ENCODE data around the gene MGAT5.
"Not testable (repeated sequence)": the region's sequence is repeated elsewhere in the genome, so short reads cannot be mapped to it uniquely, and the experiment has no call there.

The MGAT5 gene

DNA sequence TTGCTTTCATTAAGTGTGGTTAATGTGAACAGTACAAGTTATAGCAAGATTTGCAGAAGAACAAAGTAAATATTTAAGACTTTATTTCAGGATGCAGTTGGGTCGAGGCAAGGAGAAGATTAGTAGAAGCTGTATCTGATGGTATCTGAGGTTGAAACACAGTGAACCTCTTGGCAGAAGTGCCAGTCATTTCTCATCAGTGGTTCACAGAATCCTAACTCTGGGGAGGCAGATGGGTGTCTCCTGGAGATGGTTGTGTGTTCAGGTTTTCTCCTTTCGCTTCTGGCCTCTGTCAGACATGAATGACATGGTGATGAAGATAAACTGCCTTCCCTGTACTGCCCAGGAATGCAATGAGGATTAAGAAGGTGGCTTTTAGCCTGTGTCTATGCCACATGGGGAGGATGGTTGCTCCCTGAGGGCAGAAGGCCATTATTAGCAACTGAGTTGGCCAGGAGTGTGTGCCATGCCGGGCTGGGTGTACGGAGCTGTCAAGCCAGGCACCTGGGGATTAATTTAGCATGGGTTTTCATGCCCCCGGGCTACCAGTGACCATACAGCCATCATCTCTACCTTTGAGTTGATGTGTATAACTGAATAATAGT lies 28.0 kb downstream of the MGAT5 start:
- DNase-seq, result no peak

DNA sequence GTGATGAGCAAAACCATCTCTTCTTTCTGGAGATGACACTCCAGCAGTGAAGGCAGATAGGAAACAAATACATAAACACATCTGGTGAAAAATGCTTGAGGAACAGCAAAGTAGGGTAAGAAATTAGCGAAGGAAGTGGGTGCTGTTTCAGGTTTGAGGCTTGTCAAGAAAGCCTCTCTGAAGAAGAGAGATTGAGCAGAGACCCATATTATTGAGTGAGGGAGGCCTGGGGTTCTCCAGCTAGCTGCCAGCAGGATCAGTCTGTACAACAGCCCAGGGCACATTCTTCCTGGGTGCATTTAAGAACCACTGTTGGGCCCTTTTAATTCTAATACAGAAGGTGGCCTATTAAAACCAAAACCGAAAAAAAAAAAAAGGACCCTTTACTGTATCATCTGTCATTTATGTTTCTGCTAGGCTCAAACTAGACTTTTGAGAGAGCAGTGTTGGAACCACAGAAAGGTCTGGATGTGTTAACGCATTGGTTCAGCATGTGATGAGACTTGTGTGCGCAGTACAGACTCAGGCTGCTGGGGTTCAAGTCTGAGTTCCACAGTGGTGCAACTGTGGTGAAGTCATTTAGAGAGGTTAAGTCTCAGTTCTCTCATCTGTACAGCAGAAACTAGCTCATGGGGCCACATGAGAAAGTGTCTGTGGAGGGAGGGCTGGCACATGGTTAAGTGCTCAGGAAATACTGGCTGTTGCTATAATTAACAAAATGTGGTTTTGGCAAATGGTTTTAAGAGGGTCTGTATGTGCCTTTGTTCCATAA lies 28.9 kb downstream of the MGAT5 start:
- DNase-seq, result peak; percentile 41

DNA sequence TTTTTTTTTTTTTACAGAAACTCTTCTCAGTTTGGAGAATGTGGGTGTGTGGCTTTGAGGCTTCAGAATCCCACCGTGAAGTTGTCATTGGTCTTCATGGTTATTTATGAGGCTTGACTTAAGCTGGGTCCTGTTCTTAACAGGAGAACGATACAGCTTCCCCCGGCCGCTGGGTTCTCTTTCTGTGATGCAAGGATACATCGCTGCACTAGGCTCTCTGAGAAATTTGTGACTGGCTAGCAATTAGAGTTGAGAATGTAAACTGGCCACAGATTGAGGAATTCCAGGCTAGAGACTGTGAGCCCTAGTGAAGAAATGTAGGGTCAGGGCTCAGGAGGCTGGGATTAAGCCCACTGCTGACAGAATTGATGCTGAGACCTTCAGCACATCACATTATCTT lies 29.8 kb downstream of the MGAT5 start:
- DNase-seq, result no peak

DNA sequence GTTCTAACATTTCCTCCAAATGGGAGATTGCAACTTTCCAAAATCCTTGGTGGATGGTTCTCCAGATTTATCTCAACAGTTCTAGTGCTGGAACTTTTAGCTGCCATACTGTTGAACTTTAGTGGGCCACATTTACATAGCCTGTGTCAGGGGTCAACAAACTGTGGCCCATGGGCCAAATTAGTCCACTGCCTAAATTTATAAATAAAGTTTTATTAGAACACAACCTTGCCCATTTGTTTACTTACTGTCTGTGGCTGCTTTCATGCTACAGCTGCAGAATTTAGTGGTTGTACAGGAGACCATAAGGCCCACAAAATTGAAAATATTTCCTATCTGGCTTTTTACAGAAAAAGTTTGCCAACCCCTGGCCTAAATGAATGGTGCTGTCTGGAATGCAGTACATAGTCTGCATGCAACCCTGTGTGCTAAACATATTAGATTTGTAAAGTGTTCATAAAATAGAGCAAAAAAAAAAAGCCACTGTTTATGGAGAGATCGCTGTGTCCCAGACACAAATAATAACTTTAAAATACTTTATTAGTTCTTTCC lies 30.3 kb downstream of the MGAT5 start:
- DNase-seq, result no peak

DNA sequence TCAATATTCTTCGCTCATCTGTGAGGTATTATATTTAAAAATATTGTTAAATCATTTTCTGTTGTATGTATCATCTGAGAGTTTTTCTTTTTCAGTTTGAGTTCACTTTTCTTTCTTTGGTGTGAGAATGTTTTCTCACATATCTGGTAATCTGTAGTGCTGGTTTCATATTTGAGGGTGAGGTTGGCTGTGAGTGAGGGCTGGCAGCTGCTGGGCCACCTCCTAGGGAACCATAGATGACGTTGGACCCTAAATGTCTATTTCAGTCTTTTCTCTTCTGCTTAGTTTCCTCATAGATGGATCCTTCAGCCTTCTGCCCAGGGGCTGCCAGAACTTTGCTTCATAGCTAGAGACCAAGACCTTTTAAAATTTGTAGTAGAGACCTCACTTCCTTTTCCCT lies 33.5 kb downstream of the MGAT5 start:
- DNase-seq, result no peak

DNA sequence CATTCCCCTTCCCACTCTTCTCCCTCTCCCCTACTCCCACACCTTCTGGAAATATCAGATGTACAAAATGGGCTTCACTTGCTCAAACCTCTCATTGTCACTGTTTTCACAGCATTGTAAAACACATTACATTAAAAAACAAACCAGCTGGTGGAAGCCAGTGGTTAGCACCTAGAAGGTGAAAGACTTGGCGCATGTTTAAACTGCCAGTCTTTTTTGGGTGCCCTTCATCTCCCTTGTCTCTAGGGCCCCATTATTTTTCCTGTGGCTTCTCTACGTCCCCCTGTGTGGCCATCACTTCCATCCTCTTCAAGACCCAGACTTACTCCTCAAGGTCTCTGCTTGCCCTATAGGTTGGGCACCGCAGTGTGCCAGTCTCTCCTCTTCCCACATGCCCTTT lies 34.9 kb downstream of the MGAT5 start:
- peak; percentile 26 for DNase-seq

DNA sequence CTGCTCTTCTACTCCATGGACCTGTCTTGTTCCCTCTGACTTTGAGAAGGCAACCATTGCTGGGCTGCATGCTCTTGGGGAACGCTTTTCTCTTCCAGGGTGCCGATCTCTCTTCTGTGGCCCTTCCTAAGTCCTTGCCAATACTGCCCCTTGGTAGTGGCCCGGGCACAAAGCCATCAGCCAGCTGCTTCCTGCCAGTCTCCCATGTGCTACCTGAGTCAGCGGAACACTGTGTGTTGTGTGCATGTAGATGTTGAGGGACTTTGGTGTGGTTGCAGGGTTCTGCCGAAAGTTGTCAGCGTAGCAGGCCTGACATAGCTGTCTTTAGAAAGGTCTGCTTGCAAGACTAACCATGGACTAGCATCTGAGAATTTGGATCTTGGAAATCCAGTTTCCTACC lies 35.4 kb downstream of the MGAT5 start:
- no peak for DNase-seq

DNA sequence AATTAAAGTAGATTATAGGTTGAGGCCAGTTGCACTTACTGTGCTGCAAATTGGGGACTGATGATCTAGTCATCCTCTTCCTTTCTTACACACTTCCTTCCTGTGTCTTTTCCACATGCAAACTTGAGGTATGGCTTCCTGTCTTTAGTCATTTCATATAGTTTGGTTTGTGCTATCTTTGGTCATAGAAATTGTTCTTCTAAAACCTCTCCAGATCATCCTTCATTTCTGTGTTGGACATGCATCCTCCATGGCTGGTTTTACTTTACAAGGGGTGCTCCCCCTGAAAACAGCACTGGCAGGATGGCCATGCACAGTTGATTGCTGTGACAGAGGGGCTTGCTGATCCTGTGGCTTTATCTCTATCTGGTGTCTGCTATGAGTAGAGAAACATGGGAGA lies 36.5 kb downstream of the MGAT5 start:
- DNase-seq, result peak; percentile 35

DNA sequence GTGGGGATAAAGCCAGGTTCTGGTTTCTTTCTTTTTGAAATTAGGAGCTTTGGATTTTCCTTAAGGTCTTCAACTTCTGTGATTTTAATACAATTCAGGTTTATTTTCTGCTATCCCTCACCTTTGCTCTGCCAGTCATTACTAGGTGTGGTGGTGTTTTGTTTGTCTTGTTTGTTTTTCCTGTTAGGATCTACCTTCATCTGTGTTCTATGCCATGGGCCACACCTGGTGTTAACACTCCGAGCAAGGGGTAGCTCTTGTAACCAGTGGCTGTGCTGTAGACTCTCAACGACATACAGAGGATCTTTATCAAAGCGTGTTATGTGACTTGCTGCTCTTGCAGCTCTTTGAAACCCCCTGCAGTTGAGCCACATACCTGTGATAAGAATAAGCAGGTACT lies 38.6 kb downstream of the MGAT5 start:
- no peak for DNase-seq

DNA sequence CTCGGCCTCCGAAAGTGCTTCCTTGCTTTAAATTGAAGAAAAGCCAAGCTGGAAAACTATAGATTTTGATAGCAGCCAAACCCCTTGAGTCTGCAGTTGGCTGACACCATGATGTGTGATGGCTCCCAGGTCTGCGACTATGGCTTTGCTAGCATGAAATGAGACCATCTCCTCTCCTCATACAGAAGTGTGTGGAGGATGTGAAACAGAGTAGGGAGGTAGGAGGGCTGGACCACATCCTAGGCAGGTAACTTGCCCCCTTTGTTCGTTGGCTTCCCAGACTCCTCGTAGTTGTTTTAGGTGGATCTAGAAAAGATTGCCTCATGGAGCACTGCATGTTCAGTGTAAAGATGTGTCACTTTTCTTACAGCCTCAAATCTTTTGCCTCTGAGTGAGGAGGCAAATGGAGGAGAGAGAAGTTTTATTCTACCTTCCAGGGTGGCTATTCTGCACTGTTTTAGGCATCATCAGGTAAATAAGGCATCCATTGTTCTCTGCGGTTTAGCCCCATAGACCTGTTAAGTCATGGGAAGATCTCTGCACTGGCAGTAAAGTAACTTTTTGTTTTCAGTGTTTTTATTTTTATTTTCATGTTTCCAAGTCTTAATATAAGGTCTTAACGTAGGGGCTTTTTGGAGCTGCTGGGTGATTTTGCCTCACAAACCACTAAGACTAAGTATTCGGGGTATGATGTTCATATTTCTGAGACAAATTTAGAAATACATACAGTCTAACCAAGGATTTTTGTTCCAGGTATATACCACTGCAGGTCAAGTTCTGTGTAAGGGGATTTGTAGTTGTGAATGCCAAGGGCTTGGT lies 40.1 kb downstream of the MGAT5 start:
- DNase-seq, result no peak

DNA sequence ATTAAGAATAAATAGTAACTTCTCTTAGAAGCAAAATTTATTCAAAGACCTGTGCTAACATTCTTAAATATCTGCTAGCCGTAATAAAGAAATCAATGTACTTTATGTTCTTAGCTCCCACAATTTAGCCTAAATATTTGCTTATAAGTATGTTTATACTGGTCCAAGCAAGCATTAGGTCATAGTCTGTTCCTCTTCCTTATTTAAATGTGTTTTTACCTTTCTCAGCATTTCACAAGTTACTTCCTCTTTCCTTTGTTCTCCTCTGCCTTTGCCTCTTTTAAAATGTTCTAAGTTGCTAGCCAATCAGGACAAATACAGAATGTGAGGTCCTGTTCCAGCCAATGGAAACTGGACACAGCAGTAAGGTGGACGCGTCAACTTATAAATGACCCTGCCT lies 40.7 kb downstream of the MGAT5 start:
- DNase-seq, result not testable (repeated sequence)

DNA sequence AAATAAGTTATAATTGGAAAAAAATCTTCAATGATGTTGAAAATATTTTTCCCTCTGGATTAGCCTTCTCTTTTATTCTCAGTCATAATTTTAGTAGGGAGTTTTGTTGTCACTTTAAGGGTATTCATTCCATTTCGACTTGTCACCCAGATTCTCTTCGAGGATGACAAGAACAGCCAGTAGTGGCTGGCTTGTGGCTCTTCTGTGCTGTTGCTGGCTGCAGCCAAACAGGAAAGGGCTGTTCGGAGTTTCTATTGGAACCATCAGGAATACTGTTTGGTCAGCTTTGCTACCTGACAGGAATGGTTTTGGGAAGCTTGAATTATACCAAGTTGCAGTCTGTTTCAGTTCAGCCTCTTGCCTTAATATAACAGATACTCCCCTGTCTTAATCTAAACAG lies 41.6 kb downstream of the MGAT5 start:
- DNase-seq, result no peak

DNA sequence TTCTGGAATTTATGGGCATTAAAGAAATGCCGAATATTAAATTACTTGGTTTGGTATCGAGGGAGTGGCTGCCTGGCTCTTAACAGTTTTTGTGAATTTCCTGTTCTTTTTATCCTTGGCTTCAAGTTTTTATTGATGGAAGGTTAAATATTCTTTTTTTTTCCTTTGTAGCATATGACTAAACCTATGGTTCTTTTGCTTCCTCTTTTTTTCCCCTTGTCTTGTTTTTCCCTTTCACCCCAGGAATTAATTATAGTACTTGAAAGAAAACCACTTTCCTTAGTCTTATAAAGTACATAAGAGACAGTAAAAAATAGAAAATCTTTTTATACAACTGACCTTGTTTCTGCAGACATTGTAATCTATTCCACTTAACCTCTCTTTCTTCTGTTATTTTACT lies 42.4 kb downstream of the MGAT5 start:
- DNase-seq, result no peak

DNA sequence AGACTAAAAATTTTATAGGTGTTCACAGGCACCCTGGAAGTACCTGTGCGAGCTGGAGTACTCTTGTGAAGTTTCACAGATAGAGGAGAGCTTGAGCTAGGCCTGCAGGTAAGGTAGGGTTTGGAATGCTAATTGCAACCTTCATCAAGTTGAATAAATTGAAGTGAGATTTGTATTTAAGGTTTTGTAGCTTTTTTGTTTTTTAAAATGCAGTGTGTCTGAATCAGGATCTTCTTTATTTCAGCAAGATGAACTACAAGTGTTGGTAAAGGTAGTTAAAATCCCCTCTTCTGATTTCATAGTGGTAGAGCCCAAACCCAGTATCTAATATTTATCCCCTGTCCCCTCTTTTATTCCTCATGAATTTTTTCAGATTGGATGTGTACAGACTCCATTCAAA lies 45.5 kb downstream of the MGAT5 start:
- no peak for DNase-seq

DNA sequence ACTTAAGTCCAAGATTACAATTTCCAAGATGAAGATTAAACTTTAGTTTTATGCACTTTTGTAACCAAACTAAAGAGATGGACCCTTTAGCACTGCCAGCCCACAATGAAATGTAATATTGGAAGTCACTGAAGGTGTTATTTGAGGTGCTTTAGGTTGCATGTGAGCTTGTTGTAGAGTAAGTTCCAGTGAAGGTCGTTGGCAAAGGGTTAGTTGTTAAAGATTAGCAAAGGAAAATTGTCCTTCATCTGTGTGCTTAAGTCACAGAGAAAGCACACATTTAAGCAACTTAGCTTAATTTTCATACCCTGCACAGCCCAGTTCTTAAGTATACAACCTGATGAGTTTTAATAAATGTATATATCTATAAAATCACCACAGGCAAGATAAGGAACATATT lies 46.7 kb downstream of the MGAT5 start:
- DNase-seq, result no peak

DNA sequence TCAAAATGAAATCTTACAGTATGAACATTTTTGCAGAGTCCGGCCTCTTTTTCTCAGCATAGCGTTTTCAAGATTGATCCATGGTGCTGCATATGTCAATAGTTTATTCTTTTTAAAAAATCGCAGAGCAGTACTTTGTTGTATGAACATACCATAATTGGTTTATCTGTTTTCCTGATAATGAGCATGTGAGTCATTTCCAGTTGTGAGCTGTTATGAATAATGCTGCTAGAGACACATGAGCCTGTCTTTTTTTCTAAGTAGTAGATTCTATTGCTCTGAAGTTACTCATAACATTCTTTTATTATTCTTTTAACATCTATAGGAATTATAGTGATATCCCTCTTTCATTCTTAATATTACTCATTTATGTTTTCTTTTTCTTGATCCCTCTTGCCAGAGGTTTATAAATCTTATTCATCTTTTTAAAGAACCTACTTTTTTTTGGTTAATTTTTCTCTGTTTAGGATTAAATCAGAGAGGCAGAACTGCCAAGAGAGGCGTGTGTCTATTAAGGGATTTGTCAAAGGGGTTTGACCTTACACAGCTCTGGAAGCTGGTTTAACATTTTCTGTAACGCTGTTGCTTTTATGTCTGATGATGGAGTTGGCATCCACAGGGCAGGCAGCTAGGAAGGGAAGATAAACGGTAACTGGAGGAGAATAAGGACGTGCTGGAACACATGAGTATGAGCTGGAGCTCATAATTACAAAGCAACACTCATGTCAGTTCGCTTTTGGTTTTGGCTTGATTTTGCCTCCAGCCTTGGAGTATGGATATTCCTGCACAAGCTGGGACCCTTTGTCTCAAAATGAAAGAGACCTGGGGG lies 47.4 kb downstream of the MGAT5 start:
- DNase-seq, result no peak

DNA sequence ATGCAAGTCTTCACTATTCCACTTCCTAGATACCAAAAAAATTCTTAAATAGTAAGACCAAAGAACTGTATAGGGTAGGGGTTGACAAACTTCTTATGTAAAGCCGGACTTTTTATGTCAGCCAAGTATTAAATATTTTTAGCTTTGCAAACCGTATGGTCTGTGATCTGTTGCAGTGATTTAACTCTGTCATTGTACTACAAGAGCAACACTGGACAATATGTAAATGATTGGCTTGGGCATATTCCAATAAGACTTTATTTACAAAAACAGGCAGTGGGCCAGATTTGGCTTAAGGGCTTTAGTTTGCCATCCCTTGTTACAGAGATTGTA lies 48.0 kb downstream of the MGAT5 start:
- DNase-seq, result no peak

DNA sequence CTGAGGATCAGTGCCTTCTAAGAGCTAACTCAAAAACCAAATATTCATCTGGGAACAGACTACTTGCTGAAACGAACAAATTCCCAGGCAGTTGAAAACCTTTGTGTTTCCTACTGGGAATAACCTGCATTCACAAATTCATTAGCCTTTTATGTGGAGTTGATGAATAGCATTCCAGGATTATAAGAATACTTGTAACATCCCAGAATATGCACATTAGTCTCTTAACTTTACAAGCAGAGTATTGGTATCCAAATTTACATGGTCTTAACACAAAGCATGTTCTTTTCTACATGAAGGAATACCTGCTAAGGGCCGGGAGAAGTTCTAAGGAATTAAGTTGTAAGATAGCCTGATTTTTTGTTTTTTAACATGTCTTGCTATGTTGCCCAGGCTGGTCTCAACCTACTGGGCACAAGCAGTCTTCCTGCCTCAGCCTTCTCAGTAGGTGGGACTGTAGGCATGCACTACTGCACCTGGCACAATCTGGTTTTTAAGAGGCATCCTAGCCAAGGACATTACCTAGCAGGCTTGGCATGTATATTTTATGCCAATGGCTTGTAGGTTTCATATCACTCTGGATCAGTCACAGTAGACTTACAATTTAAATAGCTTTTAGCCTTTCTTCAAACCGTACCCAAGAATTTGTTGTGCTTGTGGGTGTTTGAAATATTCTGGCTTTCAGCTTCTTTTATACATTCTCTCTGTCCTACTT lies 50.7 kb downstream of the MGAT5 start:
- no peak for DNase-seq

DNA sequence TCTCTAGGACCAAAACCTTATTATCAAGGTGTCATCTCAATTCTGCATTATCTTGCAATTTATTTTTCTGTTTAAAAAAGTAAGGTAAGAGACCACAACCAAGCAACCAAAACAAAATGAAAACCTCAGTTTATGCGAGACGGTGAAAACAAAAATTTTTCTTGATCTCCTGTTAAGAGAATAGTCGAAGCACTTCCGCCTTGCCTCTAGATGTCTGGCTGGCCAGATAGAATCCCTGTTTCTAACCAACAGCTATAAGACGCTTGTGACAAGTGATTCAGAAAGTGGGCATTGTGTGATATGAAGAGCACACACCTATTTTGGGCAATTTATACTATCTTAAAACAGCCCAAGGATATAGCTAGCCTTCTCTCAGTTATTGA lies 51.2 kb downstream of the MGAT5 start:
- DNase-seq, result peak; percentile 40

DNA sequence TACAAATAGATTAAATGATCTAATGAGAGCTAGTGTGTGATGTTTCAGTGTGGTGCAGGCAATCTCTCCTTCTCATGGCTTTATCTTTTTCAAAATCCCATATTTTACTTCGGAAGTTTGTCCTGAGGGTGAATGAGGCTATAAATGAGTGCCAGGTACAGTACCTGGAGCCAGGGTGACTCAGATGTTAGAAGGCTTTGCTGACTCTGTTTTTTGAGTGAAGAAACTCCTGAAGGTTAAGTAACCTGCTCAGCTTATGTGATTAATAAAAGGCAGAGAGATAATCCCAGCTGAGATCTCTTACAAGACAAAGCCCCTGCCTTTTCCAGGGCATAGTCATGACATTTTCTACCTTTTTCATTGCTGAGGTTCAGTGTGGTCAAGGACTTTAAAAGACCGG lies 52.6 kb downstream of the MGAT5 start:
- no peak for DNase-seq

DNA sequence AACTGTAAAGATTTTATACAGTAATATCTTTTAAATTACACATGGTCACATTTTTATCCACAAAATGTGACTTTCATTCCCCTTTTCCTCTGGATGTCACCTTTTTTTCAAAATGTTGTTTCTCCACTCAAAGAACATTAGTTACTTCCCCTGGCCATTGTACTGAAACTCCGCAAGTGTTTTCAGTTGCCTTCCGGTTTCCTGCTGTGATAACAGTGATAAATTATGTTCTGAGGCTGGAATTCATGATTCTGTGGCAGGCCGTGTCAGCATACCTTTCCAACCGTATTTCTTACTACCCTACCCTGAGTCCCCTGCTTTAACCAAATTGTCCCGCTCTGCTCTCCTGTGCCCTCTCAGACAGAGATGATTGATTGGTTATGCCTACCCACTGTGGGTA lies 53.5 kb downstream of the MGAT5 start:
- no peak for DNase-seq

Measured in CD4-positive, alpha-beta T cell treated with Interleukin-17A for 1 hour (primary cell).